ENCODE results near the gene ME3. TPM values are rescaled to one million over a fixed set of nuclear protein-coding genes. Genes with fewer than 3 reads are reported as not detected.
"Not testable (repeated sequence)": the region's sequence is repeated elsewhere in the genome, so short reads cannot be mapped to it uniquely, and the experiment has no call there.

Gene ME3
- total RNA-seq, 1 donor from 2014 or later: 110 TPM

DNA sequence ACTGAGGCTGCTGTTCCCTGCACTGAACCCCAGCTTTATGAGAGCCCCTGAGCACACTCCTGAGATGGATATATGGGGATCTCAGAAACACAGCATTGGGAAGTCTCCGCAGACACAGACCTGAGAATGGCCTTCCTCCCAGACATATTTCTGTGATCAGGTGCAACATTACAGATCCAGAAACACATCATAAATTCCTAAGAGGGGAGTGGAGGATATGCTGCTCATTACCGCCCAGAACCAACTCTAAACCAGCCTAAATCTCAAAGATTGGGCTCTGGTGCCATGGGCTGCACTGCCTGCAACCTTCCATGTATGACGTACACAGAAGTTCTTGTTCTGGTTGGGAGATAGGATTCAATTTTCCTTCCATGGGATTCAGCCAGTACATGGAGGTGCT lies 102.0 kb downstream of the ME3 start:
- FAIRE-seq: no peak

DNA sequence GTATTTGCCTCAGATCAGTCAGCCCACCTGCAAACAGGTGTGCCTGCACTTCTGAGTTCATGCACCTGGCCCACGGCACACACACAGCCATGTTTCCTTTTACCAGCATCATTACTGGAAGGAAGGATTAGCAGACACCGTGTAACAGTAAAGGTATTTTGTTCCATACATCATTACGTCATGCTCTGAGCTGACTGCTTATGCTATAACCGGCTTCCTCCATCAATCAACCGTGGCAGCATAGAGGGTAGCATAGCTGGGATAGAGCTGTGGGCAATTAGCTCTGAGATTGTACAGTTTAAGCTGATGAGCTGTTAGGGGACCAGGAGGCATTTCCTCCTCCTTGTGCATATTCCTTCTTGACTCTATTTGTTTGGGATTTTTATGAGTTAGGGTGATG lies 102.4 kb downstream of the ME3 start:
- FAIRE-seq: no peak

More for the DNA sequence above, 102.0 kb downstream of the ME3 start:
- no peak for DNase-seq (ENCODE audit: low spot score in 2 of 2)

DNA sequence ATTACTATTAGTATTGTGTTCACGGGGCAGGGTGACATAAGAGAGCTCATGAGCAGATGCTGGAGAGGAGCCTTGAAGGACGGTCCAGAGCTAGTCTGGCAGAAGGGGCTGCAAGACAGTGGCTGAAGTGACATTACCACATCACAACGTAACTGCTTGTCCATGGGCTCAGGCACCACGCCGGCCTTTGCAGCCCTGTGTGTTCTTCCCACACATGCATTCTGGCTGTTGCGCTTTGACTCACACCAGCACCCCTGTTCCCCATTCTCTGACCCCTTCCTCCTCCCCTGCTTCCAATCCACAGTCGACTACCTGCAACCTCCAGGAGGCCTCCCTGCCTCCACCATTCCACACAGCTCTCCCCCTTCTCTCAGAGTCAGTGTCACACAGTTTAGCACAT lies 103.3 kb downstream of the ME3 start:
- no peak for DNase-seq (ENCODE audit: low spot score in 2 of 2)
- FAIRE-seq: no peak

More for the DNA sequence above, 102.4 kb downstream of the ME3 start:
- no peak for DNase-seq (ENCODE audit: low spot score in 2 of 2)

DNA sequence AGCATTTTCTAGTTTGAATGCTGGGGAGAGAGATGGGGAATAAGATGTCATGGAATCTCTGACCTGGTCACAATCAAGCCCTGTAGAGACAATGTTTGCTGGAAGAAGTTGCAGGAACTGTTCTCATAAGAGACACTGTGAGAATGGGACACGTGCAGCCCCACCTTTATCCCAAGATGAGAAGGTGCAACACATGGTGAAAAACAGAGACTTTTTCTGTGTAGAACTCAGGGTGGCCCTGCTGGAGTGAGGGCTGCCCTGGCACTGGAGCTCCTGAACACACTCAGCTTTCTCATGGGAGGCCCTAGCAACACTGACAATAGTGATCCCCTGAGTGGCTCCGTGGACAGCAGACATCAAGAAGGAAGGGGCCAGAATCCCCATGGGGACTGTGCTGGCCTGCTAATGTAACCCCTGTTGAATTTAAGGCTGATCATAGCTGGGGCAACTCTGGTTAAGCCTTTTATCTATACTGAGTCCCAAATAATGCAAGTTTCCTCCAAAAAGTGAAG lies 106.6 kb downstream of the ME3 start:
- FAIRE-seq (no peak), DNase-seq (ENCODE audit: low spot score in 2 of 2) (no peak)

DNA sequence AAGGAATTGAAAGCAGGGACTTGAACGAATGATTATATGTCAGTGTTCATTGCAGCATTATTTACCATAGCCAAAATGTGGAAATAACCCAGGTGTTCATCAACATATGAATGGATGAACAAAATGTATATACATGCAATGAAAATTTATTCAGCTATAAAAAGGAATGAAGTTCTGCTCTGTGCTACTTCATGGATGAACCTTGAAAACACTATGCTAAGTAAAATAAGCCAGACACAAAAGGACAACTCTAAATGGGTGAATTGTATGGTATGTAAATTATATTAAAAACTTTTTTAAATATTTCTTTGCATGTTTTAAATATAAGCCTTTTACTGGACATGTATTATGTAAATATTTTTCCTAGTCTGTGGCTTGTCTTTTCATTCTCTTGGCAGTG lies 107.0 kb downstream of the ME3 start:
- no peak for DNase-seq (ENCODE audit: low spot score in 2 of 2)
- no peak for FAIRE-seq

DNA sequence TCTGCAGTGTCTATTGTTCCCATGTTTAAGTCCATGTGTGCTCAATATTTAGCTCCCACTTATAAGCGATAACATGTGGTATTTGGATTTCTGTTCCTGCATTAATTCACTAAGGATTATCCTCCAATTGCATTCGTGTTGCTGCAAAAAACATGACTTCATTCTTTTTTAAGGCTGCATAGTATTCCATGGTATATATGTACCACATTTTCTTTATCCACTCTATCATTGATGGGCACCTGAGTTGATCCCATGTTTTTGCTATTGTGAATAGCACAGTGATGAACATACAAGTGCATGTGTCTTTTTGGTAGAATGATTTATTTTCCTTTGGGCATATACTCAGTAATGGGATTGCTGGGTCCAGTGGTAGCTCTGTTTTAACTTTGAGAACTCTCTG lies 109.6 kb downstream of the ME3 start:
- not testable (repeated sequence) for DNase-seq (ENCODE audit: low spot score in 2 of 2); FAIRE-seq

DNA sequence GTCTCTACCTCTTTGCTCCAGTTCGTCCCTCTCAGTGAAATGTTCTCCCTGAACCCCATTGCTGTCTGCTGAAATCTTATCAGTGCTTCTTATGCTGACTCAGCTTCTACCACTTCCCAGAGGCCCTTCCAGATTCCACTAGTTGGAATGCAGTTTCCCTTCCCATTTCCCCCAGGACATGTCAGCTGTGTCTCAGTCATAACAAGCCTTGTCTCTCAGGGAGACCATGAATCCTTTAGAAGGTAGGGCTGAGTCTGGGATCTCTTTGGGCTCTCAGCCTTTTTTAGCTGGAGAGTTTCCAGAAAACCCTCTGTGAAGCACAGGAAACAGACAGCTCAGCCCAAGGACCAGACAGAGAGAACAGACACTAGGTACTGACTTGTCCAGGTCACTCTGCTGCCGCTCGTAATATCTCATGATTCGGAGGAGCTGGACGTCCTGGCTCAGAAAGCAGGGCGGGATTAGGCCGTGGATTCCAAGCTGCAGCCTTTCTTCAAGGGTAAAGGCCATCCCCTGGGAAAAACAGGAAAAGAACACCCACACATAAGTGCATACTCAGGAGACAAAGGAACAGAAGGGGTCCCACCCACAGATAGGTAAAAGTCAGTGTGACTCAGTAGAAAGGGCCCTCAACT lies 113.0 kb downstream of the ME3 start:
- FAIRE-seq: no peak
- no peak for DNase-seq (ENCODE audit: low spot score in 2 of 2)

DNA sequence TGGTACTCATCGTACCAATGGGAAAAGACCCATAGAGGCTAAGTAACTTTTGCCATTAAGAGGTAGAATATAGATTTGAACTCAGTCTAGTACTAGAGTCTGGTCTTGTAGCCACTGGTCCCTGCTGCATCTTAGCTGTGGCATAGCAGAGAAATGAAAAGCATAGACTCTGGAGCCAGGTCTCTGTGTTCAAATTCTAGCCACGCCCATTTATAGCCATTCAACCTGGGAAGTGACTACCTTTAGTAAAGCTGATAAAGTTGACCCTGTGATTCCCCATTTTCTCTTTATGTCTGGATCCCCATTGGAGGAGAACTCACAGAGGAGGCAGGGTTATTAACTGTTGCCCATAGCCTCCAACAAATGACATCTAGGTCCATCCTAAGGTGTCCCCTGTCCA lies 113.6 kb downstream of the ME3 start:
- DNase-seq (ENCODE audit: low spot score in 2 of 2): no peak
- FAIRE-seq: no peak

DNA sequence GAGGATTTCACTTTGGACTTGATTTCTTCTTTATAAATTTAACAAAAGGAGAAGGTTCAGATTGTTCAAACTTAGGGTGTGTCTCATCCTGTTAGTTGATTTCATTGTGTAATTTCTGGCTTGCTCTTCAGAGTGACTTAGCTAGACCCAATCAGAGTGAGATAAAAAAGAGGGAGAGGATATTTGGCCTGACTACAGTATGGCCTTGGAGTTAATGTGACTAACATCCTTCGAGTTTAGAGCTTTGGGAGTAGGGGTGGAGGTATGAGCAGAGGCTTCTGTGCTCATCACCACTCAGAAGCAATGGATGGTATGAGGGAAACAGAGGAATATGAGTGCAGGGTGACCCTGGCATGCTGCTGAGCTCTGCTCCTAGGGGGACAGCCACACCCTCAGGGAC lies 114.2 kb downstream of the ME3 start:
- DNase-seq (ENCODE audit: low spot score in 2 of 2) (no peak), FAIRE-seq (no peak)

DNA sequence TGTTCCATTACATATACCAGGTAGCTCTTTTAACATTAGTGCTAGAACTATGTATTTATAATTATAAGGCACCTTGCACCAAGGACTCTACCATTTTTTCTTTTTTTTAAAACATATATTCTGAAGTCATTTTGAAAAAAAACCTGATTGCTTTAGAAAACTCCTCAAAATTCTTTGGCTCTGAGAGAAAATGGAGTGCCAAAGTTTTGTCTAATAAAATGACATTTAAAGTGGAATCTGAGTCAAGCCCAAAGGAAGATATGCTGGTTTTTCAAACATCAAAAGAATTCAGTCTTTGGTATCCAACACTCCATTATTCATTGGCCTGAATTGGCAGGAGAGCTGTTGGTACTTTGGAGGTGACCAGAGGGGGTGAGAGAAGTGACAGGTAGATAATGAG lies 116.5 kb downstream of the ME3 start:
- FAIRE-seq (no peak), DNase-seq (ENCODE audit: low spot score in 2 of 2) (no peak)

DNA sequence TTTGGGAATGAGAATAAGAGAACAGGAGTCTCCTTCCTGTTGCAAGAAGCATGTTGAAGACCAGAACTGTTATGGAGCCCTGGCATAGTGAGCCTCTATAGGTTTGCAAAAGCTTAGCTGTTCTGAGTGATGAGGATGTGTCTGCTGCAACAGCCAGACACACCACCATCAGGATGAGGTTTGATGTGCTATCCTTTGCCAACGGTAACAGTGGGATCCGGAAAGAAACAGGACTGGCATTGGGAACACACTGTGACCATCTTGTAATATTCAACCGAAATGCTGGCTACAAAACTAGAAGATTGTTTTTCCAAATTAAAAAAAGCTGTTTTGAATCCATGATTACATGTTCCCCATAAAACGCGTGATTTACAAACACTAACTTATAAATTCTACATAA lies 117.0 kb downstream of the ME3 start:
- FAIRE-seq (no peak), DNase-seq (ENCODE audit: low spot score in 2 of 2) (no peak)

DNA sequence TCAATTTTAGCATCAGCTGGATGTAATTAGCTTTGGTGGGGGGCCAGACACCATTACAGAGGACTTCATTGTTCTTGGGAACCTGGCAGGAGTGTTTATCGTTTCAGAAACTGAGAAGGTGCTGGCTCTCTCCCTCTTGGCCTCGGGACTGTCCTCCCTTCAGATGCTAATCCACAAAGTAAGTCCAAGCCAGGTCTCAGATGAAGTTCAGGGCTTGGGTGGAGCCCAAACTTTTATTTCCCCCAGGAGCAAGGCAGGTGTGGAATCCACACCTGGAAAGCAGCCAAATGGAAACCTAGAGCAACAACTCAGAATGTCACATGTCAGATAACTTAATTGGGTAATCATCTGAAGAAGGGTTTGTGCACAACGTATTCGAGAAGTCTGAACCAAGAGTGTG lies 119.2 kb downstream of the ME3 start:
- FAIRE-seq (no peak), DNase-seq (ENCODE audit: low spot score in 2 of 2) (no peak)

DNA sequence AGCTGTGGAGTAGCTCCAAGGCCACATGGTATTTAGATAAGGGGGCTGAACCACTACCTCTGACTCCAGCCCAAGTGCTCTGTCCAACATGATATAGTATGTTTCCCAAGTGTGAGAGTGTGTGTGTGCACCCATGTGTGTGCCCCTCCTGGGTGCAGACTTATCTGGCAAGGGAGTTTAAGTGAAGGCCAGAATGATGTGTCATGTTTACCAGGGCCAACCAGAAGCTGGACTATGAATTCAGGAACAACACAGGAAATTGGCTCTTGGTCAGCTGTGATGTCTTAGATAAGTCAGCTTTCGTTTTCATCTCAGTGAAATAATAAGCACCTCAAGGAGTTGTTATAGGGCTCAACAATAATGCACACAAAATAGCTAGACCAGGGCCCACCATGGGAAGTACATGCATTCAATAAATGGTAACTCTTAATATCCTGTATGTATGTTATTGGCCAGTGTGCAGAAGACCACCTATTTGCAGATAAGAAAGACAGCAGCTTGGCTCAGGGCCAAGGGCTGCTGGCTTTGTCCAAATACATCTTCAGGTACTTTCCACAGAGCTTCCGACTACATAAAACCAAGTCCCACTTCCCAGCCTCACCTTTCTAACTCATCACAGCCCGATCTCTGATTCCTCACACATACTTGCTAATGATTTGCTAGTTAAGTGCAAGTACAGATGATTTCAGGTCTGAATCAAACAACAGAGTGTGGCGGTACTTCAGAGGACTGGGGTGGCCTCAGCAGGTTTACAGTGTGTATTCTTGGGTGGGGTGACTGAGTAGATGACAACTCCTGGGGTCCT lies 120.9 kb downstream of the ME3 start:
- DNase-seq (ENCODE audit: low spot score in 2 of 2) (no peak), FAIRE-seq (no peak)

DNA sequence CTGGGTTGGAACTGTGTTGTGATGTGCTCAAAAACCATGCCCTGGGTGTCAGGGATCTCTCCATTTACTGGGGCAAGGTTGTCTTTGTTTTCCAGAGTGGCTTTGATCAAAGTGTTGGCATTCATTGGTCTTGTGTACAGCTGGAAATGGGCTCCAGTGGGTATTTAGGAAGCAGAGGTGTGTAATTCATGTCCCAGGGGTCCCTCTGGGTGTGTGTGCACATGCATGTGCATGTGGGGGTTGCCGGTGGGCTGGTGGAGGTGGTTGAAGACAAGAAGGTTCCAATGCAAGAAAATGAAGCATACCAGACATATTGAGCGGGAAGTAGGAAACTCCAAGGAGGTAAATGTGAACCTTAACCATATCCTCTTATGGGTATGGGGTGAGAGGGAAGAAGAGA lies 121.7 kb downstream of the ME3 start:
- DNase-seq (ENCODE audit: low spot score in 2 of 2) (no peak), FAIRE-seq (no peak)

DNA sequence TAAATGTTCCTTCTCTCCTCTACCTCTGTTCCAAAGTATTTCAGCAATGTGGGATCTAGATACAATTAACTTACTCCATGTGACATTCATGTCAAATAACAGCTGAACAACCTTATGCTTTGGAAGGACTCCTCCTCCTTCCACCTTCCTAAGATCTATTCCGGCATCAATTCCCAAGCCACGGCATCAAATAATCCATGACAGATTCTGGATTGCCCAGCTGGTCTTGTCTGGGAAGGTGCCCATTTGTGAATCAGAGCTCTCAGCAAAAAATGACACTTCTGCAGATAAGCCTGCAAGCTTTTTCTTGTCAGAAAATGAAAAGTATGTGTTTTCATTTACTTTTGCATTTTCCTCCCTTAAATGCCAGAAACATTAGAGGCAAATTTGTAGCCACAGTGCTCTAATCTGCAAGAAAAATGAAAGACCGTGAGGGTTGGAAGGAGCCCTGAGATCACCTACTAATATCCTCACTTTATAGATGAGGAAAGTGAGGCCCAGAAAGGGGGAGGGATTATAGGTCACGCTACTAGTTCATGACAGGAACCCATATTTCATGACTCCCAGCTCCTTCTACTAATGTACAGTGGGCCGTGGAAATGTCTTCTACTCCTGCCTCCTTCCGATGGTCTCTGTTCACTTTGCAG lies 124.0 kb downstream of the ME3 start:
- no peak for DNase-seq (ENCODE audit: low spot score in 2 of 2)
- FAIRE-seq: no peak

DNA sequence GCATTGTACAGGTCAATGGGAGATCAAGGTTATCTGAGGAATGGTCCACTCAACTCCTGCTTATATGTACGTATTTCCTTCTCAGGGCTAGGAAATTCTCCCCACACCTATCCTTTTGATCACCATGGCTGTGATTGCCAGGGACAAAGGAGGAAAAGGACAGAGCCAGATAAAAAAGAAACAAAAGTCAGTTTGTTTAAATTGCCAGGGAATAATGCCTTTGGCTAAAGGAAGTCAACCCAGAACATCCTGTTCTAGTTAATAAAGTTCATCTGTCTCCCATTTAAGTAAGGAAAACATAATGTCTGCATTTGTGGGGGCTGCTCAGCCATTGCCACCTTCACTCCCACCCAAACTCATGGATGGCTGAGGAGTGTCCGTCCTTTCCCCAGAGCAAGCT lies 124.7 kb downstream of the ME3 start:
- FAIRE-seq (no peak), DNase-seq (ENCODE audit: low spot score in 2 of 2) (no peak)

DNA sequence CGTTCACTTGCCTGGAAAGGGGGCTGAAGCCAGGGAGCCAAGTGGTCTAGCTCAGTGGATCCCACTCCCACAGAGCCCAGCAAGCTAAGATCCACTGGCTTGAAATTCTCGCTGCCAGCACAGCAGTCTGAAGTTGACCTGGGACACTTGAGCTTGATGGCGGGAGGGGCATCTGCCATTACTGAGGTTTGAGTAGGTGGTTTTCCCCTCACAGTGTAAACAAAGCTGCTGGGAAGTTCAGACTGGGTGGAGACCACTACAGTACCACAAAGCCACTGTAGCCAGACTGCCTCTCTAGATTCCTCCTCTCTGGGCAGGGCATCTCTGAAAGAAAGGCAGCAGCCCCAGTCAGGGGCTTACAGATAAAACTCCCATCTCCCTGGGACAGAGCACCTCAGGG lies 131.1 kb downstream of the ME3 start:
- not testable (repeated sequence) for FAIRE-seq; DNase-seq (ENCODE audit: low spot score in 2 of 2)

DNA sequence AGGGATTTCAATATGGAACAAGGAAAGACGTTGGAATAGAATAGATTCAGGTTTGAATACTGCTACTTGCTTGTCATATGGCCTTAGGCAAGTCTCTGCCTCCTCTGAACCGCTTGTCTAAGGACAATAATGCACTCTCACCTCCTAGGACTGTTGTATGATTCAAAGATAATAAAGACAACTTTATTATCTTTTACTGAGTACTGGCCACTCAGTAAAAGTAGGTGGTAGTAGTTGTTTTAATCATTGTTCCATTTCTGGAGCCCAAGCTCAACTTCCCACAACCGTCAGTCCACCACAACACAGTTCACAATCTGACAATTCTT lies 134.2 kb downstream of the ME3 start:
- DNase-seq (ENCODE audit: low spot score in 2 of 2) (no peak), FAIRE-seq (no peak)

DNA sequence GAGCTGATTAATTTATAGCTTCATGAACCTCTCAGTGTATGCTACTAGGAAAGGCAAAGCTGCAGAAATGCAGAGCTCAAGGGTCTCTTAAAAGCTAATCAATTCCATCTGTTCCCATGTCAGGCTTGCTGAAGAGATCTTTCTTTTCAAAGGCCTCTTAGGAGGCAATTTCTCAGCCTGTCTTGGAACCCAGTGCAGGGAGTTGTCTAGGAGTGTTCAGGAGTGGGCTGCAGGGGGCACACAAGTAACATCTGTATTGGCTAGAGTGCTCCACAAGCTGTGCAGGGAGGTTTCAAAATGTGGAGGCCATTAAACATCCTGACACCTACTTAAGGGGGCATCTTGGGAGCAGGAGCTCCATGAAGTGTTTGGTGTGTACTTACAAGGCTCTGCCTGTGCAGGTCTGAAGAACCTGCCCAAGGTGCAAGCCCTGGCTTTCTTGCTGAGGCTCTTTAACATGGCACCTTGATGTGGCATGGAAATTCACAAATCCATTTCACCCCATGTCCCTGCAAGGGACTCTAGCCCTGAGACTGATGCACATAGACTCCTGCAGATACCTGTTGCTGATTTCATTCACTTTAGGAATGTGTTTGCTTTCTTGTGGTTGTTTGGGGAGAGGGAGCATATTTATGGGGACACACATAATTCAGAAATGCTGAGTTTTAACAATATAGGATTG lies 134.7 kb downstream of the ME3 start:
- no peak for FAIRE-seq
- DNase-seq (ENCODE audit: low spot score in 2 of 2): no peak

DNA sequence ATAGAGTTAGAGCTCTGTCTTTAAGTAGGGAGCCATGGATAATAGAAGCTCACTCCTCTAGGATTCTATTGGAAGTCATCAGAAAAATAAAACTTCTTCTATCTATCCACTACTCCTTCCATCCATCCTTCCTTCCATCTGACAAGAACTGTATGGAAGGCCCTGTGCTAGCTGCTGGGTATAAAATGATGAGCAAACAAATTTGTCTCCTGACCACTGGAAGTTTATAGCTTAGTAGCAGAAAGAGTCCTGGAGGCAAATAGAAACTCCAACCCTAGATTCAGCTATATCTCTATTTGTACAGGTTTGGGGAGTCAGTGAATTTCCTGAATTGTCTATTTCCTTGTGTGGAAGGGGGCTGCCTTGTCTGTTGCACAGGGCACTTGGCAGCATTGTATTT lies 136.6 kb downstream of the ME3 start:
- FAIRE-seq: no peak
- no peak for DNase-seq (ENCODE audit: low spot score in 2 of 2)

Data from frontal cortex (tissue), 4 donors.